GM19467 (cell line): ENCODE data around the gene WNK4.

ENCODE experiments used
- ATAC-seq: cut with Tn5 transposase; IDR thresholded peaks from one replicate; pipeline ENCODE4 v1.9.1; 2021; ENCODE audit warnings: mild to moderate bottlenecking, moderate library complexity; ENCODE audit not compliant: unreplicated experiment

The WNK4 gene

GRCh38 chr17:42796066-42796758 is 15.8 kb downstream of the WNK4 start:
- ATAC-seq, result no peak

GRCh38 chr17:42797067-42798007 is 16.9 kb downstream of the WNK4 start:
- ATAC-seq, result no peak

GRCh38 chr17:42798011-42798382 is 17.6 kb downstream of the WNK4 start:
- ATAC-seq, result no peak

GRCh38 chr17:42798383-42799380 is 18.3 kb downstream of the WNK4 start, which contains the start of the genes CNTD1 and COA3:
TSS of gene CNTD1 (plus strand) at chr17:42798861. CDS start at chr17:42799068, 207 bp downstream.
TSS of gene COA3 (minus strand) at chr17:42798704. CDS start at chr17:42798681, 23 bp downstream.
- ATAC-seq, result peak; percentile 77

- no peak for ATAC-seq
Measured at GRCh38 chr17:42803074-42803883, 22.9 kb downstream of the WNK4 start.

GRCh38 chr17:42804918-42805367 is 24.5 kb downstream of the WNK4 start:
- ATAC-seq, result no peak

GRCh38 chr17:42806249-42806648 is 25.8 kb downstream of the WNK4 start:
- ATAC-seq, result no peak

GRCh38 chr17:42809250-42809649 is 28.8 kb downstream of the WNK4 start:
- no peak for ATAC-seq

GRCh38 chr17:42814633-42815399 is 34.4 kb downstream of the WNK4 start:
- ATAC-seq, result no peak

- no peak for ATAC-seq
Measured at GRCh38 chr17:42817866-42818265, 37.5 kb downstream of the WNK4 start.

- ATAC-seq, result no peak
Measured at GRCh38 chr17:42818379-42818778, 38.0 kb downstream of the WNK4 start.

GRCh38 chr17:42819939-42820535 is 39.6 kb downstream of the WNK4 start:
- ATAC-seq, result no peak

- no peak for ATAC-seq
Measured at GRCh38 chr17:42821176-42821575, 40.8 kb downstream of the WNK4 start.

GRCh38 chr17:42827472-42827871 is 47.1 kb downstream of the WNK4 start:
- no peak for ATAC-seq

GRCh38 chr17:42830971-42831370 is 50.6 kb downstream of the WNK4 start:
- no peak for ATAC-seq

GRCh38 chr17:42832213-42832933 is 52.0 kb downstream of the WNK4 start:
- ATAC-seq, result no peak

- peak; percentile 86 for ATAC-seq
Measured at GRCh38 chr17:42832934-42833766, 52.7 kb downstream of the WNK4 start, which contains the start of gene PSME3. TSS of gene PSME3 (plus strand) at chr17:42833397. CDS start at chr17:42833632, 235 bp downstream.
